KOPT-K1 (cell line): Measurements from ENCODE around the gene ENTPD5.
"Not testable (repeated sequence)": the region's sequence is repeated elsewhere in the genome, so short reads cannot be mapped to it uniquely, and the experiment has no call there.

Source experiments
- H3K27ac ChIP-seq: fragments of 200-600 bp; sonication (generic); 2 replicates; pipeline ENCODE4 v1.5.1; 2016; ENCODE audit warnings: antibody characterized with exemption, mild to moderate bottlenecking, low read depth, low read length; ENCODE audit not compliant: poor library complexity, severe bottlenecking
- H3K36me3 ChIP-seq: fragments of 200-600 bp; sonication (generic); 2 replicates; pipeline ENCODE4 v1.5.1; 2017; ENCODE audit warnings: antibody characterized with exemption, mild to moderate bottlenecking, low read length, moderate library complexity; ENCODE audit not compliant: insufficient read depth
- H3K9me3 ChIP-seq: fragments of 200-600 bp; sonication (generic); 2 replicates; pipeline ENCODE4 v1.5.1; 2017; ENCODE audit warnings: antibody characterized with exemption, low read length, mild to moderate bottlenecking; ENCODE audit not compliant: insufficient read depth, poor library complexity, severe bottlenecking

Gene ENTPD5

DNA sequence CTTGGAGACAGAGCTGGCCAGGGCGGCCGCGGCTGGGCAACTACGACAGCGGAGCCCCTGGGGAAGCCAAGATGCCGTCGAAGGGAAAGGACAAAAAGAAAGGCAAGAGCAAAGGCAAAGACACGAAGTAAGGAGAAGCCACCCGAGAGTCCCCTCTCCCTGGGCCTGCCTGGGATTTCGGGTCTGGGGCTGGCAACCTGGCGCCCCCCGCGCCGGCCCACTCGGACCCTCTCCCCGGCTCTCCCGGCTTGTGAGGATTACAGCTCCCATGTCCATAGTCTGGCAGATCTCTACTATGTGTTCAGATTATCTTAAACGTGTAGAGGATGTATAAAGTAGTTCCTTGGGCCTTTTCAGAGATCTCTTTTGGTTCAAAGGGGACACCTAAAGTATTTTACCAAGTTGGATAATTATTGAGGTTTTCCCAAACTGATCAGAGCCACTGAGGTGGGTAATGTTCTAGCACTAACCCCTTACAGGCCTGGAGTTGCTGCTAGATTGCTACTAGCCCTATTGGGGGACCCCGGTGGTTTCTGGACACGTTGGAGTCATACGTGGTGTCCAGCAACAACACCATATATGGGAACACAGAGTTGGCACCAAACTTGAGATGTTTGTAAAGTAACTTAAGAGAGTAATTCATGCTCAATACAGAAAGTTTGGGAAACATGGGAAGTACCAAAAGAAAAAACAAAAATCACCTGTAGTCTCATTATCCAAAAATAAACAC is 485 bp upstream of the ENTPD5 start:
- Histone ChIP-seq H3K9me3 (no peaks in the 10 kb centered on the region), H3K36me3 (no peaks in the 10 kb centered on the region), H3K27ac (peak overlapping the region; percentile 82)

DNA sequence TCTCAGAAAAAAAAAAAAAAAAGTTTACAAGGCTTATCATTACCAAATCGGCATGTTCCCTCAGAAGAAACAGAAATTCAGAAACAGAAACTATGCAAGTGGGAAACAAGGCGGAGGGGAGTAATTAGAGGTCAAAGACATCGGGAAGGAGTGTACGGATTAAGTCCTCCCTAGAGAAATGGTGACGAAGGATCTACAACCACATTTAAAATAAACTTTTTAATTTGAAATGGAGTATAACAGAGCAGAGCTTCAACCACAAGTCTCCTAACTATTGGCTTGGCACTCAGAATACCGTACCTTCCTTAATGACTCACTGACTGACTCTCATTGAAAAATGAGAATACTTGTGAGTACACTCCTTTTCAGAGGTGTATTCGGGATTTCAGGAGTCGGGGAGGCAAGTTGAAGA is 908 bp downstream of the ENTPD5 start:
- Histone ChIP-seq H3K9me3 (no peaks in the 10 kb centered on the region), H3K36me3 (peaks cover 5% of the 10 kb centered on the region; the same call in 1 of the 2 replicates), H3K27ac (peak overlapping the region; percentile 82)

DNA sequence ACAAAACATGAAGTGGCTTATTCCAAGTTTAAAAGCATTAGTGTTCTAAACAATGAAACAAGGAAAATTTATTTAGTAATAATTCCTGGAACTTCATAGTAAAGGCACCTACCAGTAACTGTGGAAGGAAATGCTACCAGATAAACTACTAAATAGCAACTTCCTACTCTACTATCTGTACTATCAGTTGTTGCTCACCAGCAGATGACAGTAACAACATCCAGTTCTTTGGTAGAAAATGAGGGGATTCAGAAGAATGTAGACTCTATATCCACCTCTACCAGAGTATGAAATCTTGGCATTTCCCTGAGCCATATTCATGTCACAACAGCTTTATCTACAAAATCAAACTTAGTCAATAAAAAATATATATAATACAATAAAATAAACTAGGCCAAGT is 3.1 kb downstream of the ENTPD5 start:
- peaks cover 13% of the 10 kb centered on the region; the same call in 1 of the 2 replicates for H3K36me3 ChIP-seq
- H3K9me3 ChIP-seq: no peaks in the 10 kb centered on the region
- no peak overlapping the region for H3K27ac ChIP-seq

DNA sequence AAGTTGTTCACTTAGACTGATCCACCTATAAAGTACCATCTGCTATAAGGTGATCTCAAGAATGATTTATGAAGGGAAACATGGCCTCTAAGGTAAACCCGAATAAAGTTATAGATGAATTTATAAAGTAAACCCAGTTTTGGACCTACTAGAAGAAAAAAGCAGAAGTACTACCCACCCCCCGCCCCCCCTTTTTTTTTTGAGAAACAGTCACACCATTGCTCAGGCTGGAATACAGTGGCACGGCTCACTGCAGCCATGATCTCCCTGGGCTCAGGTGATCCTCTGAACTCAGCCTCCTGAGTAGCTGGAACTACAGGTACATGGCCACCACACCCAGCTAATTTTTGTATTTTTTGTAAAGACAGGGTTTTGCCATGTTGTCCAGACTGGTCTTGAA is 3.9 kb downstream of the ENTPD5 start:
- Histone ChIP-seq H3K36me3 (peaks cover 20% of the 10 kb centered on the region; the same call in 1 of the 2 replicates), H3K27ac (no peak overlapping the region), H3K9me3 (no peaks in the 10 kb centered on the region)

DNA sequence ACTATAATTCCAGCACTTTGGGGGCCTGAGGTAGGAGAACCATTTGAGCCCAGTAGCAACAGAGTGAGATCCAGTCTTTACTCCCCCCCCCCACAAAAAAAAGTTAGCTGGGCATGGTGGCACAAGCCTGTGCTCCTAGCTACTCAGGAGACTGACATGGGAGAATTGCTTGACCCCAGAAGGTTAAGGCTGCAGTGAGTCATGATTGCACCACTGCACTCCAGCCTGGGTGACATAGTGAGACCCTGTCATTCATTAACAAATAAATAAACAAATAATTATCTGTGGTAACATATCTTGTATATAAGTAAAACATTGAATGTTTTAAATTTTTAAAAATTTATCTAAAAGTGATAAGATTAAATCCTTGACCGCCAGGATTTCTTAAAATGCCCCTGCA is 4.8 kb downstream of the ENTPD5 start:
- Histone ChIP-seq H3K36me3 (peaks cover 25% of the 10 kb centered on the region; the same call in 1 of the 2 replicates), H3K27ac (no peak overlapping the region), H3K9me3 (no peaks in the 10 kb centered on the region)

DNA sequence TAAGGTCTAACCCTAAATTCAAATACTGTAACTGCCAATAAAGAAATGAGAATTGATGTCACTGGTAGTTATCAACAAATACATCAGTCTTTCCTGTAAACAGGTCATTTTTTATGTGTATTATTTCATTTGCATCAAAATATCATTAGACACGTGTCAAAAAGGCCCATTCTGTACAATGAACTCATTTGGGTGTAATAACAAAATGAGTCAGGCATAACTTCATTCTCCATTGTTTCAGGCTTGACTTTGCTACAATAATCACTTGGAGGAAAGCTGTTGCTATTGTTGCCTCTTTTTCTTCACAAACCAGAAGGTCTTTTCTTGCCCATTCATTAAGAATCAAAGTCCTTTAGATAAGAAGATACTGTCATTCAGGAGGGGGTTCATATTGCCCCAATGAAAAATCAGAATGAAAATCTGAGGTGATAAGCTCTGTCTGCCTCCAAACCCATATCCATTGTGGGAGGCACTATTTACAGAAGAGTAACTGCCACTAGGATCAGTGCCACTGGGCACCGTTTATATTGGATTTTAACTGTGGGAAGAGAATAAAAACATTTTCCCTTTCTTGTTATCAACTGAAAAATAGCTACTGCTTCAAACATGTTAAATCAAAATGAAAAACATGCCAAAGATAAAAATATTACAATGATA is 10.1 kb downstream of the ENTPD5 start:
- H3K27ac ChIP-seq: no peak overlapping the region
- H3K9me3 ChIP-seq: no peaks in the 10 kb centered on the region
- H3K36me3 ChIP-seq: peaks cover 35% of the 10 kb centered on the region

DNA sequence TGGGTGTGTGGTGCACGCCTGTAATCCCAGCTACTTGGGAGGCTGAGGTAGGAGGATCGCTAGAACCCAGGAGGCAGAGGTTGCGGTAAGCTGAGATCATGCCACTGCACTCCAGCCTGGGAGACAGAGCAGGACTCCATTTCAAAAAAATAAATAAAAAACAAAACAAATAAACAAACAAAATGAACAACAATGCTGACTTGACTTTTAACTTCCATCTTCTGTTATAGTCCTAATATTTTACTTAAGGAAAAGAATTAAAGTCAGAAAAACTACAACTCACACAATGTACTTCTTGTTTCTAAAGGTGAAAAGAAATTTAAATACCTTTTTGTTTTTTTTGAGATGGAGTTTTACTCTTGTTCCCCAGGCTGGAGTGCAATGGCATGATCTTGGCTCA is 13.4 kb downstream of the ENTPD5 start:
- not testable (repeated sequence) for H3K9me3 ChIP-seq, H3K27ac ChIP-seq
- peaks cover 24% of the 10 kb centered on the region for H3K36me3 ChIP-seq

DNA sequence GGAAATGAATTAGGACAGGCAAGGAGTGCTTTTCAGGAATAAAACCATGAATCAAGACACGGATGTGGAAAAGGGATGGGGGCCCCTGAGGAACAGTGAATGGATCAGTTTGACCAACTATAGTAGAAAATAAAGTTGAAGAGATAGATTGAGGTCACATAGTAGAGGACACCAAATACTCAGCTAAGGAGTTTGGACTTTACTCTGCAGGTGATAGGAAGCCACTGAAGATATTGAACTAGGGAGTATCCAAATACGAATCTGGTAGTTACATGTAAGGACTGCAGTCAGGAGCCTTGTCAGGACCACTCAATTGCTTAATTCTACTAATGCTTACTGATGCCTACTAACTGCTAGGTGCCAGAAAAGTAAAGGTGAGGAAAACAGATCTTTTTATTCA is 20.4 kb downstream of the ENTPD5 start:
- Histone ChIP-seq H3K9me3 (no peaks in the 10 kb centered on the region), H3K36me3 (peaks cover 9% of the 10 kb centered on the region; the same call in 1 of the 2 replicates), H3K27ac (no peak overlapping the region)

DNA sequence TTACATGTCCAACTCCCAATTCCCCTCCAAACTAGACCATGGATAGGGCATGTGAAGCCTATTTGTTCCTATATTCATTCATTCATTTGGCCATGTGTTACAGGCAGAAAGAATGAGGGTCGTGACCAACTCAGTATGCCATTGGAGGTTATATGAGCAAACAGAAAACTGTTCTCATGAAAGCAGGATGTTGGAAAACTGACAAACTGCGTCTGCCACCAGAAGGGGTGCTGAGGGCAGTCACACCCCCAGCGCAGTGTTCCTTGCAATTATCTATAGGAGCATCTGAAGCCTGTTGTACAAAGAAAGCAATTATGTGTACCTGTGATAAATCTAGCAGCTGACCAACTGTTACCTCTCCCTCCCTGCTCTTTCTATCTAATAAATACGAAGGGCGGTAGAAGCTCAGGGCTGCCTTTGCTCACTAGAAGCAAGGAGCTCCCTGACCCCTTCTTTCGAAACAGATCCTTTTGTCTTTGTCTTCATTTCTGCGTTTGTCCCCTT is 21.1 kb downstream of the ENTPD5 start:
- no peak overlapping the region for H3K27ac ChIP-seq
- peaks cover 3% of the 10 kb centered on the region; the same call in 1 of the 2 replicates for H3K36me3 ChIP-seq
- no peaks in the 10 kb centered on the region for H3K9me3 ChIP-seq

DNA sequence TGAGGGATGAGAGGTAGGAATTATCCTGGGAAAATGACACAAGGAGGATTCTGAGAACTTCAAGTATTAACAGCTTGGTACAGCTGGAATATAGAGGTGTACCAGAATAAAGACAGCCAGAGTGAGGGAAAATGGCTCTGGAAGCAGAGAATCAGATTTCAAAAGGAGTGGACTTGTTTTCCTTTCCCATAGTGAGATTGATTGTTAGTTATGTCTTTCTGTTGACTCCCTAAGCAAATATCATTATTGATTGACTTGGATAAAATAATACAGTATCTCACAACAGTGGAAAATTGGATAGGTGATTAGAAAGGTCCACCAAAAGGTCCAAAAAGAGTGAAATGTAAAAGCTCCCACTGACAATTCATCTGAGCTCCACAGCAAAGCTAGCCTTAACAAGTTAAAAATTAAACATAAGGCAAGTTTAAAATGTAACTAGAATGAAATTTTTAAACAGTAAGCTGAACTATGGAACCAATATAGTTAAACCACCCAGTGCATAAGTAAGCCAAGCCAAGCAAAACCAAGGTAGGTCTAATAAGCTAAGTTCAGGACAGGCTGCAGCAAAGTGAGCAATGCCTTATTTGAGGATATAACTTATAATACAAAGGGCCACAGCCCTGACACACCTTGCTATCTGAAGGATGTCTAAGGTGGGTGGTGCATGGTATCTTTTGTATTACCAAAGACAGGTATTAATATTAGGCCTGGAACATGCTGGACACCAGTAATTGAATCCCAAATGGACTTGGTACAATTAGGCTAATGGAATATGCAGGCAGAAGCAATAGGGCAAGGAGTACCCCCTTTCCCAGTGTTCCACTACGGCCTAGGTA is 21.8 kb downstream of the ENTPD5 start:
- Histone ChIP-seq H3K27ac (no peak overlapping the region), H3K9me3 (no peaks in the 10 kb centered on the region), H3K36me3 (peaks cover 3% of the 10 kb centered on the region; the same call in 1 of the 2 replicates)

DNA sequence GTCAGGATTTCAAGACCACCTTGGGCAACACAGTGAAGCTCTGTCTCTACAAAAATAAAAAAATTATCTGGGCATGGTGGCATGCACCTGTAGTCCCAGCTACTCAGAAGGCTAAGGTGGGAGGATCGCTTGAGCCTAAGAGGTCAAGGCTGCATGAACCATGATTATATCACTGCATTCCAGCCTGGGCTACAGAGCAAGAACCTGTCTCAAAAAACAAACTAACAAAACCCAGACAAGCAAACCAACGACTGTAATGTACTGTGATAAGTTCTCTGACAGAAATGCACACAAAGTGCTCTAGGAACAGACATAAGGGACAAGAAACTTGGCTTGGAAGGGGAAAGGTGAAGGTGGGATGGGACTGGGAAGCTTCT is 22.4 kb downstream of the ENTPD5 start:
- H3K27ac ChIP-seq: no peak overlapping the region
- no peaks in the 10 kb centered on the region for H3K9me3 ChIP-seq
- H3K36me3 ChIP-seq: peaks cover 3% of the 10 kb centered on the region; the same call in 1 of the 2 replicates

DNA sequence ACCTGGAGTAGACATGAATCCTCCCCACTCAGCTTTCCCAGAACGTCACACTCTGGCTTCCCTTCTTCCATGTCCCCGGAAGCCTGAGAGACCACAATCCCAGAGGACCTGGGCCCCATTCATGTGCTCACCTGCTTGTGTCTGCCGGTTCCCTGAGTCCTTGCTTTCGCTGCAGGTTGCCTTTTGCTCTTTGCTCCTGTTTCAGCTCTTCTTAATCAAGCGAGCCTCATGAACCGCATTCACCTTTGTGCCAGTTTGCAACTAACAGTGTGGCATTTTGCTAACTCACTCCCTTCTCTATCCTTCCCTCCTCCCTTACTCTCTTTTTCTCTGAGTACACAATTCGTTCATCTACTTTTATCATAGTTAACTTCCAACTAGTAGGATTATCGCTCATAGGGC is 23.1 kb downstream of the ENTPD5 start:
- H3K9me3 ChIP-seq: no peaks in the 10 kb centered on the region
- H3K27ac ChIP-seq: no peak overlapping the region

DNA sequence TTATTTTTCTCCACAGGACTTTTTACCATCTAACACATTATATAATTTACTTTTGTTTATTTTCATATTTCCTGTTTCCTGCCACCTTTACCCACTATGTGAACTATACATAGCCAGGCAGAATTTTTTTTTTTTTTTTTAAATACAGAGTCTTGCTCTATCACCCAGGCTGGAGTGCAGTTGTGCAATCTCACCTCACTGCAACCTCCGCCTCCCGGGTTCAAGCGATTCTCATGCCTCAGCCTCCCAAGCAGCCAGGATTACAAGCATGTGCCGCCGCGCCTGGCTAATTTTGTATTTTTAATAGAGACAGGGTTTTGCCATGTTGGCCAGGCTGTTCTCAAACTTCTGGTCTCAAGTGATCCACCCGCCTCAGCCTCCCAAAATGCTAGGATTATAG is 24.2 kb downstream of the ENTPD5 start:
- not testable (repeated sequence) for H3K27ac ChIP-seq, H3K36me3 ChIP-seq, H3K9me3 ChIP-seq

More for the DNA sequence above, 23.1 kb downstream of the ENTPD5 start:
- H3K36me3 ChIP-seq: peaks cover 3% of the 10 kb centered on the region; the same call in 1 of the 2 replicates

DNA sequence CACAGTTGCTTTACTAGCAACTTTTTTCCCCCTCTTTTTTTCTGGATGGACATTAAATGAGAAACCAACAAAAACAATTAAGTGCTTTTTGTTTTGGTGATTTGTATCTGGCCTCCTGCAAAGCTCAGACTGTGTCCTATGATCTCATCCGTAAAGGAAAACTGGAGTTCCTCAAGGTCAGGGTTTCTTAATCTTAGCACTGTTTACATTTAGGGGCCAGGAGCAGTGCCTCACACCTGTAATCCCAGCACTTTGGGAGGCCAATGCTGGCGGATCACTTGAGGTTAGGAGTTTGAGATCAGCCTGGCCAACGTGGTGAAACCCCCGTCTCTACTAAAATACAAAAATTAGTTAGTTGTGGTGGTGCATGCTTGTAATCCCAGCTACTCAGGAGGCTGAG is 28.0 kb downstream of the ENTPD5 start:
- Histone ChIP-seq H3K9me3 (no peaks in the 10 kb centered on the region), H3K27ac (no peak overlapping the region), H3K36me3 (peaks cover 16% of the 10 kb centered on the region)

DNA sequence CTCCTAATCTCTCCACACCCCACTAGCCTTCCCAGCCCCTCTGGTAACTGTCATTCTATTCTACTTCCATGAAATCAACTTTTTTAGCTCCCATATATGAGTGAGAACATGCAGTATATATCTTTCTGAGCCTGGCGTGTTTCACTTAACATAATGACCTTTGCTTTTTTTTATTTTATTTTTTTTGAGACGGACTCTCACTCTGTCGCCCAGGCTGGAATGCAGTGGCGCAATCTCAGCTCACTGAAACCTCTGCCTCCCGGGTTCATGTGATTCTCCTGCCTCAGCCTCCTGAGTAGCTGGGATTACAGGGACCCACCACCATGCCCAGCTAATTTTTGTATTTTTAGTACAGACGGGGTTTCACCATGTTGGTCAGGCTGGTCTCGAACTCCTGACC is 30.4 kb downstream of the ENTPD5 start:
- H3K9me3 ChIP-seq, H3K27ac ChIP-seq: not testable (repeated sequence)
- H3K36me3 ChIP-seq: peaks cover 17% of the 10 kb centered on the region
